LNCaP clone FGC (cell line): Measurements from ENCODE around the gene MACO1.
A peak's percentile ranks its signal among the peaks of the same experiment; 100 is the strongest.

ENCODE experiments used
- DNase-seq: peaks from one replicate; pipeline ENCODE4 v3.0.0-alpha.2; 2011; ENCODE audit warnings: low read depth
- H3K4me3 ChIP-seq: 2 replicates; pipeline ENCODE4 v1.5.1; 2011; ENCODE audit warnings: mild to moderate bottlenecking, low read depth, low read length, control low read depth
- TF ChIP-seq, protein P1 (sequence below): IDR thresholded peaks from 2 replicates; pipeline ENCODE4 v1.5.1; 2012; ENCODE audit warnings: mild to moderate bottlenecking; ENCODE audit not compliant: control insufficient read depth, insufficient read depth; ENCODE audit errors: extremely low read depth

The MACO1 gene

DNA sequence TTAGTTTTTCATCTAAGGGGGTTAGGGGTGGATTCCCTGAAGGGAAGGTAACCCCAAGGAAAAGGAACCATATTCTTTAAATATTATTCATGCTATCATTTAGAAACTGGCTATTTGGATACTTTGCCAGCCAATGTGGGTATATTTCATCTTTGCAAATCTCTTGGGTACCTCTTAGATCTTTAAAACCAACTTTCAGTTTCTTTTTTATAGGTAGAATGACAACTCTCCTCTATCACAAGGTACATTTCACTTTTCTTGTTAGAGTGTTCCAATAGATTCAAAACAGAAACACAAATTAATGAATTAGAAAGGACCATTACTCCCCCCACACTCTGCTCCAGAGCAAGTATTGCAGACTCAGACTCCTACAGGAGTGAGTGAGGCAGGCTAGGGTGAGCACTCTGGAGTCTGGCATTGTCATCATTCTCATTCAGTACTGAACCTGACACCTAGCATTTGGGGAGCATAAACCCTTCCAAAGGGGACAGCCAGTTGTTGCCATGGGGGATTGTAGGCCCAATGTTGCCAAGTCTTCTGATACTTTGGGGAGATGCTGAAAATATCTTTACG, 43.0 kb downstream of the MACO1 start:
- no peak for DNase-seq
- TF ChIP-seq, protein P1, sequence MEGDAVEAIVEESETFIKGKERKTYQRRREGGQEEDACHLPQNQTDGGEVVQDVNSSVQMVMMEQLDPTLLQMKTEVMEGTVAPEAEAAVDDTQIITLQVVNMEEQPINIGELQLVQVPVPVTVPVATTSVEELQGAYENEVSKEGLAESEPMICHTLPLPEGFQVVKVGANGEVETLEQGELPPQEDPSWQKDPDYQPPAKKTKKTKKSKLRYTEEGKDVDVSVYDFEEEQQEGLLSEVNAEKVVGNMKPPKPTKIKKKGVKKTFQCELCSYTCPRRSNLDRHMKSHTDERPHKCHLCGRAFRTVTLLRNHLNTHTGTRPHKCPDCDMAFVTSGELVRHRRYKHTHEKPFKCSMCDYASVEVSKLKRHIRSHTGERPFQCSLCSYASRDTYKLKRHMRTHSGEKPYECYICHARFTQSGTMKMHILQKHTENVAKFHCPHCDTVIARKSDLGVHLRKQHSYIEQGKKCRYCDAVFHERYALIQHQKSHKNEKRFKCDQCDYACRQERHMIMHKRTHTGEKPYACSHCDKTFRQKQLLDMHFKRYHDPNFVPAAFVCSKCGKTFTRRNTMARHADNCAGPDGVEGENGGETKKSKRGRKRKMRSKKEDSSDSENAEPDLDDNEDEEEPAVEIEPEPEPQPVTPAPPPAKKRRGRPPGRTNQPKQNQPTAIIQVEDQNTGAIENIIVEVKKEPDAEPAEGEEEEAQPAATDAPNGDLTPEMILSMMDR = no peak
- no peak overlapping the region for H3K4me3 ChIP-seq

DNA sequence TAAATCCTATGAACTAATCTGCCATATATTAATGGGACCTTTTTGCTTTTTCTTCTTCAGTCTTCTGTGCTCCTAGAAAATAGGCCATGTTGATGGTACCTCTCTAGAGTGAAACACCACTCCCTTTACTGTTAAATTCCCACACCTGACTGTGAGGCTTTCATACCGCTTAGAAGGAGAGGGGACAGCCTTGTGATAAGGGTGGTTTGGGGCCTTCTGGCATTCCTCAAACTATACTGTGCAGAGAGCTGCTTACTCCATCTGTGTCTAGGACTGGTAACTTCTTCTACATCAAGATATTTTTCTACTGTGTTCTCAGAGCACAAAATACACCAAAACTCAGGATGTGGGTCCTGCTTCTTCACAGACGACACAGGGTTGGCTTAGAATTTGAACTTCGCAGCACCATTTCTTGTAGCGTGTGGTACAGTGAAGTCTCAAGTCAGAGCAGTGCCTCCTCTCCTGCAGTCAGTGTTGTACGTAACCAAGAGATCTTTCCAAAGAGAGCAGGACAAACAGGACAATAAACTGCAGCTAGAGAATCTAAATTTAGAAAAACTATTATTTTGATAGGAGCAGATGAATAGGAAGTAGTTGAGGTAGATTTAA, 43.8 kb downstream of the MACO1 start:
- no peak for DNase-seq
- H3K4me3 ChIP-seq = no peak overlapping the region
- TF ChIP-seq, protein P1 = no peak

DNA sequence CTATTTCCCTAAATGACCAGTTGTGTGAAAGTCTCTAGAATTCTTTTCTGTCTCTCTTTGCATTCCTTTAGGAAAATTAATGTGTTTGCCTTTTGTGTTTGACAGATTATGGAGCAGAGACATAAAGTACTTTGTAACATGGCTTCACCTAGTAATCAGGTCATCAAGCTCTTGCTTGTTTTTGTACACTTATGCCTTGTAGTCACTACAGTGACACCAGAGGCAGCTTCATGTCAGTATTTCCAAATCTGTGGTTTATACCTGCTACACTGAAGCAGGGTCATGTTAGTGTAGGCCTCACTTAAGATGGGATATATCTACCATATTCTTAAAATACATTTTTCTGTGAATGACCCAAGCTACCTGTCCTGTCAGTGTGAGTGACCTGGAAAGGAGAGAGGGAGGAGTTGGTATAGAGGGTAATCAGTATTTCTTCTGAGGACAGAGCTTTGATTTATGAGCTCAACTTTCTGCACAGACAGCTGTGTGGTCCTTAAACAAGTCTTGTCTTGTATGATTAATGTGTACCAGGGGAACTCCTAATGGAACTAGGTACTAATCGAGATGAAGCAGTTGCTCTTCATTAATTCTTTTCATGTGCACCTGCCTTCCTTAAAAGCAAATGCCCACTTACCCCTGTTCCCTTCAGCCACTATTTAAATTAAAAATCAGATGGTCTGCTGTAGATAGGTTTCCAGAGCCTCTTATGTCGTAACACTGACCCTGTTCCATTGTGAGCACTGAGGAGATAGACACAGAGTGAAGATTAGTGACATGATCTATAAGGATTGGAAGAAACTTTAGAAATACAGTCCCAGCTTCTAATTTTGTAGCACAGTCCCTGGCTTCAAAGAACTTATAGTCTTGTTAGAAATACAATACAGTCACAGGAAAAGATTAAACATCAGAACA, 45.7 kb downstream of the MACO1 start:
- no peak overlapping the region for H3K4me3 ChIP-seq
- TF ChIP-seq, protein P1 = no peak
- no peak for DNase-seq

DNA sequence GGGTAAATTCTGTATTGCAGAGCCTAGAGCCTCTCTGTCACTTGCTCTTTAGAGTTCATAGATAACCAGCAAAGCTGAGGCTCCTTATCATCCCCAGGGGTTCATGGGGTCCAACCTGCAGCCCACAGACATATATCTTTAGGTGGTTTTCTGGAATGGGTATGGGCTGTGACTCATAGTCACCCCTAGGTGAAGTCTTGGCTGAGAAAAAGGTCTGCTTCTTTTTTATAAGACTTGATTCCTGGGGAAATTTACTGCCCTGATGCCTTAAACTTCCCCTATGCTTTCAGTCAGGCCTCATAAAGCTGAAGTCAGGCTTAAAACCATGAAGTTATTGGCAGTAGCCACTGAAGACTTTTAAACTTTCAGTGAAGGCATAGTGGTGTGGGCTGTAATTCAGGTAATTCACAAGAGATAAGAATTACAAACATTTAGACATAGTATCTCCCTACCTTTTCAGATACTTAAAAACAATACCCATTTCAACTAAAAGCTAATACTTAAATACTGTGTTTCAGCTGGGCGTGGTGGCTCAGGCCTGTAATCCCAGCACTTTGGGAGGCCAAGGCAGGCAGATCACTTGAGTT, 46.8 kb downstream of the MACO1 start:
- no peak overlapping the region for H3K4me3 ChIP-seq
- TF ChIP-seq, protein P1 = no peak
- no peak for DNase-seq

DNA sequence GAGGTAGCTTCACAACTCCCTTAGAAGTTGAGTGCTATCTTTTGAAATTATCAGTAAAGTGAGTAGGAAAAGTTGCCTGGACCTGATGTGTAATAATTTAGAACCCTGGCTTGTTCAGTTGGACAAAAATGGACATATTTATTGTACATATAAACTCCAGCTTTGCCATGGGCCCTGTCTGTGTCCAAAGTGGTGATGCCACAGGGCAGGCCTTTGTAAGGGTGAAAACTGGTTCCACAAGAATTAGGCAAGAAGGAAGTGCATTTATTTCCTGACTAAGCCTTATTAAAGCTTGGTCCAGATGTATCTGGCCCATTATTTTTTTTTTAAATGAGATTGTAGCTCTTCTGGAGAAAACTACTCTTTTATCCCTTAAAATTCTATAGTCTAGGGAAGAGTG, 47.9 kb downstream of the MACO1 start:
- TF ChIP-seq, protein P1 = no peak
- DNase-seq = peak; percentile 48
- H3K4me3 ChIP-seq = no peak overlapping the region

DNA sequence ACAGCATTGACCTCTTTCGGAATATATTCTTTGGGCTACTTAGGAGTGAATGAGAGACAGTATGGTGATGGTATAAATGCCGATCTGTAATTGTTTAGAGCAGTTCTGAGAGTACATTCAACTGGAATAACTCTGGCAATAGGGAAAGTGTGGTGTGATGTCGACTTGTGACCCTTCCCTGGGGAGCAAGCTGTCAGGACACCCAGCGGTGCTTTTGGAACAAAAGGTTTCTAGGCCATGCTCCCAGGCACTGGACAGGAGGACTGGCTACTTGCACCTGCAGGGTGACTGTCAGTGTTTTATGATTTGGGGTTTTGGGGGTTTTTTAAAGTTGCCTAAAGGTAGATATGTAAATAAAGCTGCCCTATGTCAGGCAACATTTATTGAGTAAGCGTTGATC, 50.9 kb downstream of the MACO1 start:
- TF ChIP-seq, protein P1 = no peak
- DNase-seq = no peak
- no peak overlapping the region for H3K4me3 ChIP-seq
